Measurements from ENCODE around the gene MT1A. TPM values are rescaled to one million over a fixed set of nuclear protein-coding genes. Genes with fewer than 3 reads are reported as not detected.

Gene MT1A
- total RNA-seq, 1 experiment from 2014 or later, result not detected

DNA sequence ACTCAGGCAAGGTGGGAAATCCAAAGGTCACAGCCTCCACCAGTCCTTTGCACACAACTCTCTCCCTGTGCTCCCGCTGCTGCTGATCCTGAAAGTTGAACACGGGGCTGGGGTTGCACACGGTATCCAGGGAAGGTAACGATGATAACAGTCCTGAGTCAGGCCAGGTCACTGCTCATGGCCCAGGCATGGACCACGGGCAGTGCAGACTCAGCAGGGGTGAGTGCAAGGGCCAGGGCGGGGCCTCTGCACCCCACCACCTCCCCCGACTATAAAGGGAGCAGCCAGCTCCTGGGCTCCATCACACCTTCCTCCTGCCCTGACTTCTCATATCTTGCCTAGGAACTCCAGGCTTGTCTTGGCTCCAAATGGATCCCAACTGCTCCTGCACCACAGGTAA lies 13.1 kb downstream of the MT1A start, which contains the start of gene MT1B:
Gene MT1B (plus strand): TSS at position 301 of the 400 bp plus-strand sequence. CDS start 68 bp downstream, at position 369.
- ChIA-PET CTCF (no interaction called here), RAD21 (ENCODE audit: low non-redundant PET in 1 of 2, low total read pairs in 2 of 2, uncharacterized antibody in 2 of 2, unreplicated experiment in 2 of 2) (no interaction called here), POLR2A (interaction anchor here (1.8 kb wide), 1 partner anchor 8 kb away, joined by 6 read pairs; no protein-coding TSS in a partner anchor)
- Histone ChIP-seq H3K4me2 (ENCODE audit: low read length) (no peak within 1 kb of the TSS), H3K4me1 (ENCODE audit: control insufficient read depth in 1 of 2, insufficient read depth in 2 of 2, low read length in 2 of 2) (peaks cover 18 to 32% of the 10 kb centered on the region in 2 experiments), H3K27ac (ENCODE audit: low read depth, low read length) (no peak within 1 kb of the TSS), H3K4me3 (replicated peaks in 1 of 2; ENCODE audit: low read depth in 1 of 2, low read length in 2 of 2) (no peak within 1 kb of the TSS), H3K36me3 (ENCODE audit: control insufficient read depth in 1 of 2, insufficient read depth in 2 of 2, low read length in 2 of 2) (no peaks in the 10 kb centered on the region), H3K9me2 (ENCODE audit: insufficient read depth) (no peaks in the 10 kb centered on the region), H4K20me1 (ENCODE audit: insufficient read depth) (no peaks in the 10 kb centered on the region), H3K9me3 (ENCODE audit: control insufficient read depth in 1 of 2, insufficient read depth in 1 of 2, low read depth in 1 of 2, low read length in 2 of 2) (no peaks in the 10 kb centered on the region), H3K79me2 (ENCODE audit: insufficient read depth, low read length) (no peaks in the 10 kb centered on the region), H3K9ac (ENCODE audit: low read length) (no peak within 1 kb of the TSS), H2AFZ (ENCODE audit: low read depth, low read length, poor library complexity, severe bottlenecking) (no peak within 1 kb of the TSS), H3K27me3 (ENCODE audit: insufficient read depth, low read length) (no peaks in the 10 kb centered on the region)
- BruUV-seq (replicated peaks), result no TSS peak
- ATAC-seq (no peak), DNase-seq (ENCODE audit: low read depth, low spot score) (no peak)
- intact Hi-C loops (cut with micrococcal nuclease), result no loop called here
- TF ChIP-seq, protein P1, sequence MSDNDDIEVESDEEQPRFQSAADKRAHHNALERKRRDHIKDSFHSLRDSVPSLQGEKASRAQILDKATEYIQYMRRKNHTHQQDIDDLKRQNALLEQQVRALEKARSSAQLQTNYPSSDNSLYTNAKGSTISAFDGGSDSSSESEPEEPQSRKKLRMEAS (IDR thresholded peaks at IDR 0.05), result no peak
- TF ChIP-seq FOSL1 (IDR thresholded peaks at IDR 0.05; ENCODE audit: low read depth) (no peak), RAD21 (IDR thresholded peaks at IDR 0.05; ENCODE audit: low read depth) (no peak), EZH2phosphoT487 (IDR thresholded peaks at IDR 0.05; ENCODE audit: borderline replicate concordance) (no peak), ZFX (IDR thresholded peaks at IDR 0.05) (no peak), YY1 (IDR thresholded peaks at IDR 0.05; ENCODE audit: extremely low read depth, insufficient replicate concordance, low read depth, low read length) (no peak), CEBPB (IDR thresholded peaks at IDR 0.05; ENCODE audit: low read depth) (no peak), EGR1 (IDR thresholded peaks at IDR 0.05; ENCODE audit: low read depth) (no peak), EZH2 (IDR thresholded peaks at IDR 0.05) (no peak), POLR2AphosphoS5 (IDR thresholded peaks at IDR 0.05; ENCODE audit: low read depth, low read length) (no peak)
- TF ChIP-seq, protein P2, sequence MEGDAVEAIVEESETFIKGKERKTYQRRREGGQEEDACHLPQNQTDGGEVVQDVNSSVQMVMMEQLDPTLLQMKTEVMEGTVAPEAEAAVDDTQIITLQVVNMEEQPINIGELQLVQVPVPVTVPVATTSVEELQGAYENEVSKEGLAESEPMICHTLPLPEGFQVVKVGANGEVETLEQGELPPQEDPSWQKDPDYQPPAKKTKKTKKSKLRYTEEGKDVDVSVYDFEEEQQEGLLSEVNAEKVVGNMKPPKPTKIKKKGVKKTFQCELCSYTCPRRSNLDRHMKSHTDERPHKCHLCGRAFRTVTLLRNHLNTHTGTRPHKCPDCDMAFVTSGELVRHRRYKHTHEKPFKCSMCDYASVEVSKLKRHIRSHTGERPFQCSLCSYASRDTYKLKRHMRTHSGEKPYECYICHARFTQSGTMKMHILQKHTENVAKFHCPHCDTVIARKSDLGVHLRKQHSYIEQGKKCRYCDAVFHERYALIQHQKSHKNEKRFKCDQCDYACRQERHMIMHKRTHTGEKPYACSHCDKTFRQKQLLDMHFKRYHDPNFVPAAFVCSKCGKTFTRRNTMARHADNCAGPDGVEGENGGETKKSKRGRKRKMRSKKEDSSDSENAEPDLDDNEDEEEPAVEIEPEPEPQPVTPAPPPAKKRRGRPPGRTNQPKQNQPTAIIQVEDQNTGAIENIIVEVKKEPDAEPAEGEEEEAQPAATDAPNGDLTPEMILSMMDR (IDR thresholded peaks at IDR 0.05 in 2 of 3, conservative IDR thresholded peaks at IDR 0.05 in 1 of 3; ENCODE audit: borderline replicate concordance in 1 of 3, insufficient read depth in 1 of 3, low read depth in 2 of 3, low read length in 2 of 3), result no peak
- TF ChIP-seq, protein P3, sequence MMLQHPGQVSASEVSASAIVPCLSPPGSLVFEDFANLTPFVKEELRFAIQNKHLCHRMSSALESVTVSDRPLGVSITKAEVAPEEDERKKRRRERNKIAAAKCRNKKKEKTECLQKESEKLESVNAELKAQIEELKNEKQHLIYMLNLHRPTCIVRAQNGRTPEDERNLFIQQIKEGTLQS (IDR thresholded peaks at IDR 0.05), result no peak
- TF ChIP-seq, protein P4, sequence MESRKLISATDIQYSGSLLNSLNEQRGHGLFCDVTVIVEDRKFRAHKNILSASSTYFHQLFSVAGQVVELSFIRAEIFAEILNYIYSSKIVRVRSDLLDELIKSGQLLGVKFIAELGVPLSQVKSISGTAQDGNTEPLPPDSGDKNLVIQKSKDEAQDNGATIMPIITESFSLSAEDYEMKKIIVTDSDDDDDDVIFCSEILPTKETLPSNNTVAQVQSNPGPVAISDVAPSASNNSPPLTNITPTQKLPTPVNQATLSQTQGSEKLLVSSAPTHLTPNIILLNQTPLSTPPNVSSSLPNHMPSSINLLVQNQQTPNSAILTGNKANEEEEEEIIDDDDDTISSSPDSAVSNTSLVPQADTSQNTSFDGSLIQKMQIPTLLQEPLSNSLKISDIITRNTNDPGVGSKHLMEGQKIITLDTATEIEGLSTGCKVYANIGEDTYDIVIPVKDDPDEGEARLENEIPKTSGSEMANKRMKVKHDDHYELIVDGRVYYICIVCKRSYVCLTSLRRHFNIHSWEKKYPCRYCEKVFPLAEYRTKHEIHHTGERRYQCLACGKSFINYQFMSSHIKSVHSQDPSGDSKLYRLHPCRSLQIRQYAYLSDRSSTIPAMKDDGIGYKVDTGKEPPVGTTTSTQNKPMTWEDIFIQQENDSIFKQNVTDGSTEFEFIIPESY (IDR thresholded peaks at IDR 0.05; ENCODE audit: extremely low read depth, insufficient replicate concordance, low read length), result no peak
- TF ChIP-seq, protein P5, sequence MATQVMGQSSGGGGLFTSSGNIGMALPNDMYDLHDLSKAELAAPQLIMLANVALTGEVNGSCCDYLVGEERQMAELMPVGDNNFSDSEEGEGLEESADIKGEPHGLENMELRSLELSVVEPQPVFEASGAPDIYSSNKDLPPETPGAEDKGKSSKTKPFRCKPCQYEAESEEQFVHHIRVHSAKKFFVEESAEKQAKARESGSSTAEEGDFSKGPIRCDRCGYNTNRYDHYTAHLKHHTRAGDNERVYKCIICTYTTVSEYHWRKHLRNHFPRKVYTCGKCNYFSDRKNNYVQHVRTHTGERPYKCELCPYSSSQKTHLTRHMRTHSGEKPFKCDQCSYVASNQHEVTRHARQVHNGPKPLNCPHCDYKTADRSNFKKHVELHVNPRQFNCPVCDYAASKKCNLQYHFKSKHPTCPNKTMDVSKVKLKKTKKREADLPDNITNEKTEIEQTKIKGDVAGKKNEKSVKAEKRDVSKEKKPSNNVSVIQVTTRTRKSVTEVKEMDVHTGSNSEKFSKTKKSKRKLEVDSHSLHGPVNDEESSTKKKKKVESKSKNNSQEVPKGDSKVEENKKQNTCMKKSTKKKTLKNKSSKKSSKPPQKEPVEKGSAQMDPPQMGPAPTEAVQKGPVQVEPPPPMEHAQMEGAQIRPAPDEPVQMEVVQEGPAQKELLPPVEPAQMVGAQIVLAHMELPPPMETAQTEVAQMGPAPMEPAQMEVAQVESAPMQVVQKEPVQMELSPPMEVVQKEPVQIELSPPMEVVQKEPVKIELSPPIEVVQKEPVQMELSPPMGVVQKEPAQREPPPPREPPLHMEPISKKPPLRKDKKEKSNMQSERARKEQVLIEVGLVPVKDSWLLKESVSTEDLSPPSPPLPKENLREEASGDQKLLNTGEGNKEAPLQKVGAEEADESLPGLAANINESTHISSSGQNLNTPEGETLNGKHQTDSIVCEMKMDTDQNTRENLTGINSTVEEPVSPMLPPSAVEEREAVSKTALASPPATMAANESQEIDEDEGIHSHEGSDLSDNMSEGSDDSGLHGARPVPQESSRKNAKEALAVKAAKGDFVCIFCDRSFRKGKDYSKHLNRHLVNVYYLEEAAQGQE (IDR thresholded peaks at IDR 0.05; ENCODE audit: low read depth), result no peak

Measured in HCT116 (cell line).